ENCODE results near the gene B4GALT1. TPM values are rescaled to one million over a fixed set of nuclear protein-coding genes. Genes with fewer than 3 reads are reported as not detected.

The B4GALT1 gene
- total RNA-seq, 1 donor from 2014 or later, result 72.0 TPM

GRCh38 chr9:33175649-33176325 is 8.7 kb upstream of the B4GALT1 start:
- no peak overlapping the region for H3K27ac ChIP-seq
- intact Hi-C loops (cut with DNase I), result no loop called here

GRCh38 chr9:33172256-33173238 is 5.4 kb upstream of the B4GALT1 start:
- Histone ChIP-seq H3K4me3 (no peak overlapping the region), H3K4me1 (peaks cover 28% of the 10 kb centered on the region), H3K36me3 (no peaks in the 10 kb centered on the region), H3K27me3 (ENCODE audit: low read depth) (no peaks in the 10 kb centered on the region), H3K27ac (peak overlapping the region; percentile 18), H3K9me3 (no peaks in the 10 kb centered on the region)
- TF ChIP-seq, protein P1, sequence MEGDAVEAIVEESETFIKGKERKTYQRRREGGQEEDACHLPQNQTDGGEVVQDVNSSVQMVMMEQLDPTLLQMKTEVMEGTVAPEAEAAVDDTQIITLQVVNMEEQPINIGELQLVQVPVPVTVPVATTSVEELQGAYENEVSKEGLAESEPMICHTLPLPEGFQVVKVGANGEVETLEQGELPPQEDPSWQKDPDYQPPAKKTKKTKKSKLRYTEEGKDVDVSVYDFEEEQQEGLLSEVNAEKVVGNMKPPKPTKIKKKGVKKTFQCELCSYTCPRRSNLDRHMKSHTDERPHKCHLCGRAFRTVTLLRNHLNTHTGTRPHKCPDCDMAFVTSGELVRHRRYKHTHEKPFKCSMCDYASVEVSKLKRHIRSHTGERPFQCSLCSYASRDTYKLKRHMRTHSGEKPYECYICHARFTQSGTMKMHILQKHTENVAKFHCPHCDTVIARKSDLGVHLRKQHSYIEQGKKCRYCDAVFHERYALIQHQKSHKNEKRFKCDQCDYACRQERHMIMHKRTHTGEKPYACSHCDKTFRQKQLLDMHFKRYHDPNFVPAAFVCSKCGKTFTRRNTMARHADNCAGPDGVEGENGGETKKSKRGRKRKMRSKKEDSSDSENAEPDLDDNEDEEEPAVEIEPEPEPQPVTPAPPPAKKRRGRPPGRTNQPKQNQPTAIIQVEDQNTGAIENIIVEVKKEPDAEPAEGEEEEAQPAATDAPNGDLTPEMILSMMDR (IDR thresholded peaks at IDR 0.05), result no peak
- DNase-seq, result no peak
- intact Hi-C loops (cut with DNase I), result no loop called here
- ATAC-seq, result peak in 1 of 2 donors; percentile 14

More at GRCh38 chr9:33175649-33176325, 8.7 kb upstream of the B4GALT1 start:
- ATAC-seq, result no peak
- DNase-seq, result no peak
- TF ChIP-seq, protein P1 (IDR thresholded peaks at IDR 0.05), result no peak
- Histone ChIP-seq H3K36me3 (no peaks in the 10 kb centered on the region), H3K9me3 (no peaks in the 10 kb centered on the region), H3K27me3 (ENCODE audit: low read depth) (no peaks in the 10 kb centered on the region), H3K4me1 (peaks cover 15% of the 10 kb centered on the region), H3K4me3 (no peak overlapping the region)

DNA sequence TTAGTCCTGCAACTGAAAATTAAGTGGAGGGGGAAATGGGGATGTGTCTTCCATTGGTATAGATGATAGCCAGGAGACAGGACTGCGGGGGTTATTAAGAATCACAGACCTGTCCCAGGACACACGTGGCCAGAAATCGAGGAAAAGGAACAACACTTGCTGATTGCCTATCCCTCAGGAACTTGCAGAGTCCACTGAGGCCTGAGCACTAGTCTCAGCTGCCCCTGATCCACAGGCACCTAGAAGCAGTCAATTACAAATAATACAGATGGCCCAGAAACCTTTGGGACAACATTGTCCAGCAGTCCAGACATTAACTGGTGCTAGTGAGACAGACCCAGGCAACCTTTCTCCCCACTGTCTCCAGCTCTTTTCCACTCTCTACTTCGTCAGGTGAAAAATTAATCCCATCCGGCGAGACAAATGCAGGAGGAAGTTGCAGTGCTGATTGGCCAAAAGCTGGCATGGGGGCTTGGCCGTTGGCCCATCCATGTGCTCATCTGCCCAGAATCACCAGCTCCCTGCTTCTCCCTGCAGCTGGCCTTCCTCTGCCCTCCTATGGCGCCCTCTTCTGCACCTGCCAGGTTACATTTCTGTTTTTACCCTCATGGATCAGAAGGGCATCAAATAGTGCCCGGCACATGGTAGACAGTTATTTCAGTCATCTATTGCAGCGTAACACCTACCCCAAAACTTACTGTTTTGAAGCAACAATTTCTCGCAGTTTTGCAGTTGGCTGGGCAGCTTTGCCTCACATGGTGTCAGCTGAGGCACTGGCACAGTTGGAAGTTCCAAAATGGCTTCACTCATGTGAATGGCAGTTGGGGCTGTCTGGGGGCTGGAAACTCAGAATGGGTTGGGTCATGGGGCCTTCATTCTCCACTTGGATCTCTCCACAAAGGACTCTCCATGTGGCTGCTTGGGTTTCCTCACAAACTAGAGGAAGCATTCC is 3.6 kb upstream of the B4GALT1 start:
- TF ChIP-seq, protein P1 (IDR thresholded peaks at IDR 0.05), result peak; percentile 54
- H3K9me3 ChIP-seq, result no peaks in the 10 kb centered on the region
- no peak overlapping the region for H3K4me3 ChIP-seq
- no peak overlapping the region for H3K27ac ChIP-seq
- no peaks in the 10 kb centered on the region for H3K27me3 ChIP-seq (ENCODE audit: low read depth)
- peak; percentile 70 for DNase-seq
- intact Hi-C loops (cut with DNase I), result no loop called here
- H3K36me3 ChIP-seq, result no peaks in the 10 kb centered on the region
- H3K4me1 ChIP-seq, result peaks cover 28% of the 10 kb centered on the region
- ATAC-seq, result no peak

GRCh38 chr9:33168941-33169544 is 1.9 kb upstream of the B4GALT1 start:
- Histone ChIP-seq H3K27ac (no peak overlapping the region), H3K4me3 (no peak overlapping the region), H3K36me3 (no peaks in the 10 kb centered on the region), H3K9me3 (no peaks in the 10 kb centered on the region), H3K27me3 (ENCODE audit: low read depth) (no peaks in the 10 kb centered on the region), H3K4me1 (peaks cover 44% of the 10 kb centered on the region)
- TF ChIP-seq, protein P1 (IDR thresholded peaks at IDR 0.05), result no peak
- intact Hi-C loops (cut with DNase I), result no loop called here
- no peak for DNase-seq
- ATAC-seq, result no peak
